Measurements from ENCODE around the gene ASB3. TPM values are rescaled to one million over a fixed set of nuclear protein-coding genes. Genes with fewer than 3 reads are reported as not detected.

Gene ASB3
- polyA plus RNA-seq, 2 of the 4 experiments (the other 2 are of a cell fraction) = 13.5 to 35.9 TPM

DNA sequence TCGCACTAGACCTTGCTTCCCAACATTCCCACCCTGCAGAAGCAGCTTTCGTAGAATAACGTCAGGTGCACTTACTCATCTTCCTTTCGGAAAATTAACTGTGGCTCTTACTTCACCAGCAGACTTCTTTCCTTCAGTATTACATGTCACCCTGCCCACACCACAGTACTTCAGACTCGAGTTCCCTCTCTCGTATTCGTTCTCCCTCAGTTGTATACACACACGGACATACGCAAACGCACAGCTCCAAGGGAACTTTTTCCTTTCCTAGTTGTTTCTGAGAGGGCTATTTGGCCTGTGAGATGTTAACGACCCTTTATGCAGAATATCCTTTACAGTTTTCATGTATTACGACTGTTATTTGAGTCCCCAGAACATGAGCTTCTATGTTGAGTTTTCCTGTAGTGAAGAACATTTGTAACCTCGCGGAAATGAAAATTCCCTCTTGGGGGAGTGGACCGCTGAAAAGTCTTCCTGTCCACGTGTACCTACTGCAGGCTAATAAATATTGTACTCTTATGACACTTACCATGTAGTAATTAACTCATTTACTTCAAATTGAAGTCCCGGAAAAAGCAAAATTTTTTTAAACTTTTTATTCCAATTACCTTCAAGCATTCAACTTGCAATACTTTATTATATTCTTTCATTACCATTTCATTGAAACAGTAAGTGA, 999 bp upstream of the ASB3 start:
- H3K27ac ChIP-seq = peak overlapping the region; percentile 84 to 91
- ATAC-seq (peak; percentile 23 to 28; a peak in 5 of 6 replicates), DNase-seq (ENCODE audit: low read depth in 1 of 2, low spot score in 1 of 2) (peak in 1 of 2 experiments; percentile 9), FAIRE-seq (no peak)
- H3K4me1 ChIP-seq = peaks cover 17% of the 10 kb centered on the region
- H3K4me3 ChIP-seq = peak overlapping the region; percentile 80
- CTCF ChIA-PET = interaction anchor here (0.6 to 1.1 kb wide), 3 partner anchors 17 to 32 kb away, joined by 3 read pairs; no protein-coding TSS in a partner anchor
- TF ChIP-seq EHF (CRISPR knock-in tag; IDR thresholded peaks at IDR 0.05) (no peak), ZFP36 (IDR thresholded peaks at IDR 0.05; ENCODE audit: borderline replicate concordance, partially characterized antibody) (no peak), HEYL (CRISPR knock-in tag; IDR thresholded peaks at IDR 0.05) (no peak), POLR2AphosphoS2 (conservative IDR thresholded peaks at IDR 0.05; ENCODE audit: low read length) (no peak)
- TF ChIP-seq, protein P1, sequence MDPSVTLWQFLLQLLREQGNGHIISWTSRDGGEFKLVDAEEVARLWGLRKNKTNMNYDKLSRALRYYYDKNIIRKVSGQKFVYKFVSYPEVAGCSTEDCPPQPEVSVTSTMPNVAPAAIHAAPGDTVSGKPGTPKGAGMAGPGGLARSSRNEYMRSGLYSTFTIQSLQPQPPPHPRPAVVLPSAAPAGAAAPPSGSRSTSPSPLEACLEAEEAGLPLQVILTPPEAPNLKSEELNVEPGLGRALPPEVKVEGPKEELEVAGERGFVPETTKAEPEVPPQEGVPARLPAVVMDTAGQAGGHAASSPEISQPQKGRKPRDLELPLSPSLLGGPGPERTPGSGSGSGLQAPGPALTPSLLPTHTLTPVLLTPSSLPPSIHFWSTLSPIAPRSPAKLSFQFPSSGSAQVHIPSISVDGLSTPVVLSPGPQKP (IDR thresholded peaks at IDR 0.05; ENCODE audit: low read depth, low read length) = no peak
- no peaks in the 10 kb centered on the region for H3K9me3 ChIP-seq
- WGBS (ENCODE audit: missing lambda C conversion rate) = 5% methylated on average over 17 of the region's 17 CpGs
- POLR2A ChIA-PET = interaction anchor here (0.6 to 5.0 kb wide), 5 partner anchors 14 to 283 kb away, joined by 3 to 39 read pairs (median 5); partner anchors contain the start of genes CHAC2 and PSME4
- H3K4me2 ChIP-seq = peak overlapping the region; percentile 82

DNA sequence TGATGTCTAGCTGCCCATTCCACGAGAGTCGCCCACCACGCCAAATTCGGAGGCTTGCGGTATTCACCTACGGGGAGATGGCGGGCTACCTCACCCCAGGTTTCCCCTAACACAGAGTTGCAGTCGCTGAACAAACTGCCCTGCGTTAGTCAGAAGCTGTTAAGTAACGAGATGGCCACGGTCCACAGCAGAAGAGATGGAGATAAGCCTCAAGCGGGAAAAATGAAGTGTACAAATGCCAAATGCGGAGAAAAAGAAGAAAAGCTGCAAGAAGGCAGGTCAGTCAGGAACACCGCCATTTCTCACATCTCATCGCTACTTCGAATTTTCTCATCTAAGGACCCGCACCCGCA, 425 bp downstream of the ASB3 start:
- WGBS (ENCODE audit: missing lambda C conversion rate) = under 1% methylated on average over 18 of the region's 18 CpGs
- ChIA-PET POLR2A (interaction anchor here (2.2 to 5.0 kb wide), 2 partner anchors 19 to 184 kb away, joined by 5 to 39 read pairs; partner anchors contain the start of genes CHAC2 and PSME4), CTCF (interaction anchor here (1.6 kb wide), 1 partner anchor 34 kb away, joined by 4 read pairs; no protein-coding TSS in a partner anchor)
- peaks cover 17% of the 10 kb centered on the region for H3K4me1 ChIP-seq
- peak; percentile 38 to 60 for ATAC-seq
- no peaks in the 10 kb centered on the region for H3K9me3 ChIP-seq
- peak in 1 of 2 experiments; percentile 27 for DNase-seq (ENCODE audit: low read depth in 1 of 2, low spot score in 1 of 2)
- no peak for FAIRE-seq
- peak overlapping the region; percentile 80 for H3K4me3 ChIP-seq
- H3K4me2 ChIP-seq = peak overlapping the region; percentile 90
- TF ChIP-seq, protein P2, sequence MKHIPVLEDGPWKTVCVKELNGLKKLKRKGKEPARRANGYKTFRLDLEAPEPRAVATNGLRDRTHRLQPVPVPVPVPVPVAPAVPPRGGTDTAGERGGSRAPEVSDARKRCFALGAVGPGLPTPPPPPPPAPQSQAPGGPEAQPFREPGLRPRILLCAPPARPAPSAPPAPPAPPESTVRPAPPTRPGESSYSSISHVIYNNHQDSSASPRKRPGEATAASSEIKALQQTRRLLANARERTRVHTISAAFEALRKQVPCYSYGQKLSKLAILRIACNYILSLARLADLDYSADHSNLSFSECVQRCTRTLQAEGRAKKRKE (CRISPR knock-in tag; IDR thresholded peaks at IDR 0.05; ENCODE audit: low read depth) = no peak
- TF ChIP-seq, protein P3, sequence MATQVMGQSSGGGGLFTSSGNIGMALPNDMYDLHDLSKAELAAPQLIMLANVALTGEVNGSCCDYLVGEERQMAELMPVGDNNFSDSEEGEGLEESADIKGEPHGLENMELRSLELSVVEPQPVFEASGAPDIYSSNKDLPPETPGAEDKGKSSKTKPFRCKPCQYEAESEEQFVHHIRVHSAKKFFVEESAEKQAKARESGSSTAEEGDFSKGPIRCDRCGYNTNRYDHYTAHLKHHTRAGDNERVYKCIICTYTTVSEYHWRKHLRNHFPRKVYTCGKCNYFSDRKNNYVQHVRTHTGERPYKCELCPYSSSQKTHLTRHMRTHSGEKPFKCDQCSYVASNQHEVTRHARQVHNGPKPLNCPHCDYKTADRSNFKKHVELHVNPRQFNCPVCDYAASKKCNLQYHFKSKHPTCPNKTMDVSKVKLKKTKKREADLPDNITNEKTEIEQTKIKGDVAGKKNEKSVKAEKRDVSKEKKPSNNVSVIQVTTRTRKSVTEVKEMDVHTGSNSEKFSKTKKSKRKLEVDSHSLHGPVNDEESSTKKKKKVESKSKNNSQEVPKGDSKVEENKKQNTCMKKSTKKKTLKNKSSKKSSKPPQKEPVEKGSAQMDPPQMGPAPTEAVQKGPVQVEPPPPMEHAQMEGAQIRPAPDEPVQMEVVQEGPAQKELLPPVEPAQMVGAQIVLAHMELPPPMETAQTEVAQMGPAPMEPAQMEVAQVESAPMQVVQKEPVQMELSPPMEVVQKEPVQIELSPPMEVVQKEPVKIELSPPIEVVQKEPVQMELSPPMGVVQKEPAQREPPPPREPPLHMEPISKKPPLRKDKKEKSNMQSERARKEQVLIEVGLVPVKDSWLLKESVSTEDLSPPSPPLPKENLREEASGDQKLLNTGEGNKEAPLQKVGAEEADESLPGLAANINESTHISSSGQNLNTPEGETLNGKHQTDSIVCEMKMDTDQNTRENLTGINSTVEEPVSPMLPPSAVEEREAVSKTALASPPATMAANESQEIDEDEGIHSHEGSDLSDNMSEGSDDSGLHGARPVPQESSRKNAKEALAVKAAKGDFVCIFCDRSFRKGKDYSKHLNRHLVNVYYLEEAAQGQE (IDR thresholded peaks at IDR 0.05) = 0 out of 2 replicates have a peak, but pooled peaks have one; percentile 23
- TF ChIP-seq CHD2 (IDR thresholded peaks at IDR 0.05; ENCODE audit: low read length, partially characterized antibody) (peak; percentile 46), ESRRA (IDR thresholded peaks at IDR 0.05; ENCODE audit: borderline replicate concordance, low read length) (no peak)
- peak overlapping the region; percentile 84 to 91 for H3K27ac ChIP-seq

DNA sequence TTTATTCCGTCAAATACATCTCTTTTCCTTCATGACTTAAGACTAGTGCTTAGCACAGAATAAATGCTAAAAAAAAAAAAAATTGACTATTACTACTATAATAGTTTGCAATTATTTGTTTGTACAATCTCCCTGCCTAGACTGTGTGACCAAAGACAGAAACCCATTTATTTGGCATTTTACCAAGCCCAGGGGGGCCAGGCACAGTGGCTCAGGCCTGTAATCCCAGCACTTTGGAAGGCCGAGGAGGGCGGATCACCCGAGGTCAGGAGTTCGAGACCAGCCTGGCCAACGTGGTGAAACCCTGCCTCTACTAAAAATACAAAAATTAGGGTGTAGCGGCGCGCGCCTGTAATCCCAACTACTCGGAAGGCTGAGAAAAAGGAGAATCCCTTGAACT, 1.4 kb downstream of the ASB3 start:
- peaks cover 17% of the 10 kb centered on the region for H3K4me1 ChIP-seq
- peak overlapping the region; percentile 80 for H3K4me3 ChIP-seq
- DNase-seq (ENCODE audit: low read depth in 1 of 2, low spot score in 1 of 2) (no peak), ATAC-seq (no peak), FAIRE-seq (no peak)
- peak overlapping the region; percentile 90 for H3K4me2 ChIP-seq
- ChIA-PET POLR2A (interaction anchor here (0.7 to 5.0 kb wide), 2 partner anchors 18 to 214 kb away, joined by 3 to 39 read pairs; partner anchors contain the start of gene CHAC2), CTCF (no interaction called here)
- no peak for TF ChIP-seq MAZ (IDR thresholded peaks at IDR 0.05; ENCODE audit: borderline replicate concordance, low read depth, low read length)
- no peak for TF ChIP-seq SMC3 (IDR thresholded peaks at IDR 0.05)
- TF ChIP-seq, protein P4, sequence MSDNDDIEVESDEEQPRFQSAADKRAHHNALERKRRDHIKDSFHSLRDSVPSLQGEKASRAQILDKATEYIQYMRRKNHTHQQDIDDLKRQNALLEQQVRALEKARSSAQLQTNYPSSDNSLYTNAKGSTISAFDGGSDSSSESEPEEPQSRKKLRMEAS (IDR thresholded peaks at IDR 0.05) = no peak
- peak overlapping the region in 1 of 2 experiments; percentile 91; a peak in 3 of 6 replicates for H3K27ac ChIP-seq
- WGBS (ENCODE audit: missing lambda C conversion rate) = 66% methylated on average over 11 of the region's 11 CpGs
- no peaks in the 10 kb centered on the region for H3K9me3 ChIP-seq
